Glutamatergic neuron (in vitro differentiated cells): ENCODE data around the gene DEAF1. TPM values are rescaled to one million over a fixed set of nuclear protein-coding genes. Genes with fewer than 3 reads are reported as not detected.

Experiments
- DNase-seq: peaks from one replicate; pipeline ENCODE4 v3.0.0; 2022
- H3K27ac Mint-ChIP-seq: one replicate; pipeline ENCODE4 v1.8.0; 2020; ENCODE audit warnings: mild to moderate bottlenecking, mixed read lengths, inconsistent platforms; ENCODE audit not compliant: unreplicated experiment
- H3K27me3 Mint-ChIP-seq: one replicate; pipeline ENCODE4 v1.8.0; 2020; ENCODE audit warnings: mild to moderate bottlenecking, moderate library complexity, mixed read lengths, inconsistent platforms; ENCODE audit not compliant: unreplicated experiment
- H3K36me3 Mint-ChIP-seq: one replicate; pipeline ENCODE4 v1.8.0; 2020; ENCODE audit warnings: mild to moderate bottlenecking, mixed read lengths, inconsistent platforms; ENCODE audit not compliant: unreplicated experiment
- H3K4me1 Mint-ChIP-seq: one replicate; pipeline ENCODE4 v1.8.0; 2020; ENCODE audit warnings: mild to moderate bottlenecking, low read depth, mixed read lengths, inconsistent platforms; ENCODE audit not compliant: unreplicated experiment
- H3K4me3 Mint-ChIP-seq: one replicate; pipeline ENCODE4 v1.8.0; 2020; ENCODE audit warnings: mild to moderate bottlenecking, mixed read lengths, inconsistent platforms; ENCODE audit not compliant: unreplicated experiment
- H3K9me3 Mint-ChIP-seq: one replicate; pipeline ENCODE4 v1.8.0; 2020; ENCODE audit warnings: mild to moderate bottlenecking, moderate library complexity, mixed read lengths, inconsistent platforms; ENCODE audit not compliant: unreplicated experiment
- CTCF ChIP-seq: fragments of 200-600 bp; sonication (generic); IDR thresholded peaks from one replicate; pipeline ENCODE4 v1.5.0; 2021; ENCODE audit not compliant: partially characterized antibody, unreplicated experiment
- total RNA-seq: library from RNA; stranded (reverse); fragmentation: NEBNext Ultra II Directional; extraction: Animal tissue kit (Norgen Biotek cat#: 25700); gene quantifications from one replicate; pipeline ENCODE4 v1.2.1, GENCODE V29; 2021; ENCODE audit not compliant: unreplicated experiment

DEAF1 gene
- total RNA-seq, 1 donor from 2014 or later, result 51.5 TPM

- no peak overlapping the region for H3K27ac Mint-ChIP-seq
- H3K27me3 Mint-ChIP-seq, result peaks cover 8% of the 10 kb centered on the region
- H3K4me3 Mint-ChIP-seq, result no peak overlapping the region
- TF ChIP-seq CTCF, result no peak
- H3K9me3 Mint-ChIP-seq, result peaks cover 6% of the 10 kb centered on the region
- no peaks in the 10 kb centered on the region for H3K36me3 Mint-ChIP-seq
- peaks cover 2% of the 10 kb centered on the region for H3K4me1 Mint-ChIP-seq
- no peak for DNase-seq
These were observed 11.5 kb upstream of the DEAF1 start for GRCh38 chr11:706439-706956.

- Mint-ChIP-seq H3K4me1 (peaks cover 2% of the 10 kb centered on the region), H3K27me3 (peaks cover 10% of the 10 kb centered on the region), H3K27ac (no peak within 1 kb of the TSS), H3K4me3 (no peak within 1 kb of the TSS), H3K9me3 (peaks cover 6% of the 10 kb centered on the region), H3K36me3 (no peaks in the 10 kb centered on the region)
- DNase-seq, result no peak
- no peak for TF ChIP-seq CTCF
These were observed 10.8 kb upstream of the DEAF1 start, which contains the start of gene EPS8L2 for GRCh38 chr11:705646-706438. EPS8L2 (plus strand) TSS chr11:706231; CDS start chr11:709408, 3,177 bp downstream.

- peaks cover 11% of the 10 kb centered on the region for H3K27me3 Mint-ChIP-seq
- H3K36me3 Mint-ChIP-seq, result no peaks in the 10 kb centered on the region
- H3K4me1 Mint-ChIP-seq, result peaks cover 2% of the 10 kb centered on the region
- TF ChIP-seq CTCF, result no peak
- H3K4me3 Mint-ChIP-seq, result no peak overlapping the region
- H3K27ac Mint-ChIP-seq, result no peak overlapping the region
- DNase-seq, result no peak
- peaks cover 6% of the 10 kb centered on the region for H3K9me3 Mint-ChIP-seq
These were observed 10.0 kb upstream of the DEAF1 start for GRCh38 chr11:704781-705645.

- Mint-ChIP-seq H3K27ac (no peak overlapping the region), H3K4me3 (no peak overlapping the region), H3K9me3 (peaks cover 6% of the 10 kb centered on the region), H3K27me3 (peaks cover 11% of the 10 kb centered on the region), H3K4me1 (peaks cover 2% of the 10 kb centered on the region), H3K36me3 (no peaks in the 10 kb centered on the region)
- no peak for DNase-seq
- TF ChIP-seq CTCF, result no peak
These were observed 9.2 kb upstream of the DEAF1 start for GRCh38 chr11:704228-704674.
